ENCODE results near the gene ZSWIM4.

Gene ZSWIM4

GRCh38 chr19:13814550-13814949 is 19.3 kb downstream of the ZSWIM4 start:
- POLR2A ChIA-PET (ENCODE audit: low non-redundant PET), result no interaction called here
- no peak for TF ChIP-seq CTCF (conservative IDR thresholded peaks at IDR 0.05; ENCODE audit: low read depth)
- CTCF ChIA-PET, result no interaction called here
- peak overlapping the region; percentile 13; the same call in 1 of the 2 replicates for H3K27ac ChIP-seq
- DNase-seq (ENCODE audit: low spot score), result no peak

DNA sequence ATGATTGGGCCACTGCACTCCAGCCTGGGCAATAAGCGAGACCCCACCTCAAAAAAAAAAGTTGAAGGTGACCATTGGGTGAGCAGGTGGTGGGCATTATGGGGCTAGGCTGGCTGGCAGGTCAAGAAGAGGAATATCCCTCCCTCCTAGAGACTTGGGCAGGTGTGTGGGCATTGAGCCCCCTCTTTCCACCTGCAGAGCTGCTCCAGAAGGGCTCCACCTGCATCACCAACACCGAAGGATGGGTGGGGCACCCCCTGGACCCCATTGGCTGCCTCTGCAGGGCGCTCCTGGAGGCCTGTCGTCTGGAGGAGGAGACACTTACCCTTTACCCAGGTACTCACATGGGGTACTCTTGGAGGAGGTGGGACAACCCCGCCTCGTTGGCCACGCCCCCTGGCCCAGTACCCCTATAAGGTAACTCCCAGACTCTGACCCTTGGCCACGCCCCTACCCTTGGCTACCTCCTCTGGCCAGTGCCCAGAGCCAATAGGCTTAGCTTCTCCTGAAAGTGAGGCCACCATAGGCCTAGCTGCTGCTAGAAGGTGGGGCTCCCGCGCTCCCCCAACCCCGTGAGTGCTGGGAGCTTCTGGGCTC is 21.9 kb downstream of the ZSWIM4 start:
- no peak for TF ChIP-seq CTCF (conservative IDR thresholded peaks at IDR 0.05; ENCODE audit: low read depth)
- ChIA-PET POLR2A (ENCODE audit: low non-redundant PET) (no interaction called here), CTCF (no interaction called here)
- no peak for DNase-seq (ENCODE audit: low spot score)
- peak overlapping the region; percentile 4; the same call in 1 of the 2 replicates for H3K27ac ChIP-seq

- POLR2A ChIA-PET (ENCODE audit: low non-redundant PET), result no interaction called here
- CTCF ChIA-PET, result no interaction called here
- no peak for TF ChIP-seq CTCF (conservative IDR thresholded peaks at IDR 0.05; ENCODE audit: low read depth)
- H3K27ac ChIP-seq, result peak overlapping the region; percentile 4; the same call in 1 of the 2 replicates
- DNase-seq (ENCODE audit: low spot score), result no peak
Observed at GRCh38 chr19:13817615-13818371, 22.6 kb downstream of the ZSWIM4 start.

- ChIA-PET POLR2A (ENCODE audit: low non-redundant PET) (no interaction called here), CTCF (no interaction called here)
- TF ChIP-seq CTCF (conservative IDR thresholded peaks at IDR 0.05; ENCODE audit: low read depth), result no peak
- DNase-seq (ENCODE audit: low spot score), result no peak
- peak overlapping the region; percentile 50 for H3K27ac ChIP-seq
Observed at GRCh38 chr19:13819238-13819637, 24.0 kb downstream of the ZSWIM4 start.

DNA sequence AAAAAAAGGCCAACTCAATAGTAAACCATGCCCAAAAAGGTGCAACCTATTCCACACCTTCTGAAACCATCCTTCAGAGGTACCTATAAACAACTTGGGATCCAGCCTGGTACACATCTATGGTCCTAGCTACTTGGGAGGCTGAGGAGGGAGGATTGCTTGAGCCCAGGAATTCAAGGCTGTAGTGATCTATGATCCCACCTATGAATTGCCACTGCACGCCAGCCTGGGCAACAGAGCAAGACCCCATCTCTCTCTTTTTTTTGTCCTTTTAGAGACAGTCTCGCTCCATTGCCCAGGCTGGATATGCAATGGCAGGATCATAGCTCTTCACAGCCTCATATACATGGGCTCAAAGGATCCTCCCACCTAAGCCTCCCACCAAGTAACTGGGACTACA is 26.0 kb downstream of the ZSWIM4 start:
- TF ChIP-seq CTCF (conservative IDR thresholded peaks at IDR 0.05; ENCODE audit: low read depth), result no peak
- no peak for DNase-seq (ENCODE audit: low spot score)
- POLR2A ChIA-PET (ENCODE audit: low non-redundant PET), result no interaction called here
- peak overlapping the region; percentile 54 for H3K27ac ChIP-seq
- CTCF ChIA-PET, result interaction anchor here (0.6 to 0.7 kb wide), 2 partner anchors 11 to 36 kb away, joined by 3 read pairs; no protein-coding TSS in a partner anchor

DNA sequence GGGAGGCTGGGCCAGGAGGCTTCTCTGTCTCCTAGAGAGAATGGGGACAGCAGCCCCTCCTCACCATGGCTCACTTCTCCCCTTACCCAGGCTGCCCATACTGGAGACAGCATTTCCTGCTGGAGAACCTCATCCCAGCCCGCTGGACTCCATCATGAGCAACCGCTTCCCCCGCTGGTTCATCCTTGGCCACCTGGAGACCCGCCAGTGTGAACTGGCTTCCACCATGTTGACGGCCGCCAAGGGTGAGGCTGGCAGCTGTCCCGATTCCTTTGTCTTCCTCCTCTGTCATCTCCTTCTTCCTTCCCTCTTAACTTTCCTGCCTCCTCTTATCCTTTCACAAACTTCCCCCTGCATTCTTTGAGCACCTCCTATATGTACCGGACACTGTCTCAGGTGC is 28.0 kb downstream of the ZSWIM4 start:
- CTCF ChIA-PET, result interaction anchor here (1.5 kb wide), 1 partner anchor 27 kb away, joined by 3 read pairs; no protein-coding TSS in a partner anchor

More for the DNA sequence above, 28.0 kb downstream of the ZSWIM4 start:
- POLR2A ChIA-PET (ENCODE audit: low non-redundant PET), result no interaction called here
- TF ChIP-seq CTCF (conservative IDR thresholded peaks at IDR 0.05; ENCODE audit: low read depth), result no peak
- no peak for DNase-seq (ENCODE audit: low spot score)
- H3K27ac ChIP-seq, result peak overlapping the region; percentile 57

All from RWPE1 (cell line).